VCaP (cell line): Measurements from ENCODE around the gene GAK.

Source experiments
- H3K27ac ChIP-seq: fragments of 450-650 bp; 2 replicates; pipeline ENCODE4 v1.5.1; 2017
- CTCF ChIP-seq: fragments of 450-650 bp; conservative IDR thresholded peaks from 2 replicates; pipeline ENCODE4 v1.5.1; 2017; ENCODE audit warnings: mild to moderate bottlenecking, moderate library complexity

Gene GAK

GRCh38 chr4:832536-832935 lies 99.6 kb downstream of the GAK start:
- no peak for TF ChIP-seq CTCF
- H3K27ac ChIP-seq: no peak overlapping the region

- H3K27ac ChIP-seq: no peak overlapping the region
- no peak for TF ChIP-seq CTCF
Observed at GRCh38 chr4:832108-832507, 100.0 kb downstream of the GAK start.

GRCh38 chr4:831483-831805 lies 100.7 kb downstream of the GAK start:
- TF ChIP-seq CTCF: no peak

GRCh38 chr4:830601-831482 lies 101.3 kb downstream of the GAK start:
- no peak overlapping the region for H3K27ac ChIP-seq
- no peak for TF ChIP-seq CTCF

More at GRCh38 chr4:831483-831805, 100.7 kb downstream of the GAK start:
- no peak overlapping the region for H3K27ac ChIP-seq

GRCh38 chr4:829761-830600 lies 102.1 kb downstream of the GAK start:
- no peak for TF ChIP-seq CTCF
- no peak overlapping the region for H3K27ac ChIP-seq

GRCh38 chr4:829291-829690 lies 102.8 kb downstream of the GAK start:
- TF ChIP-seq CTCF: no peak
- no peak overlapping the region for H3K27ac ChIP-seq

- H3K27ac ChIP-seq: no peak overlapping the region
- TF ChIP-seq CTCF: no peak
Observed at GRCh38 chr4:828641-829271, 103.4 kb downstream of the GAK start.
